Gastroesophageal sphincter (tissue), 3 donors: ENCODE data around the gene GPR150.
"Not testable (repeated sequence)": the region's sequence is repeated elsewhere in the genome, so short reads cannot be mapped to it uniquely, and the experiment has no call there.

Experiments used
- POLR2AphosphoS5 ChIP-seq: sonication (generic); formaldehyde crosslinking; IDR thresholded peaks from one replicate; pipeline ENCODE4 v1.6.1; 2017; ENCODE audit warnings: antibody characterized with exemption
- TF ChIP-seq, protein P1 (sequence below), 4 experiments: fragments of 200-600 bp in 2 of 4; fragments of 450-650 bp in 2 of 4; sonication (generic) in 1 of 4; IDR thresholded peaks; one replicate each; pipeline ENCODE4 v1.5.1; 2017 to 2019; ENCODE audit warnings: antibody characterized with exemption in 4 of 4, mild to moderate bottlenecking in 2 of 4, moderate library complexity in 2 of 4

DNA sequence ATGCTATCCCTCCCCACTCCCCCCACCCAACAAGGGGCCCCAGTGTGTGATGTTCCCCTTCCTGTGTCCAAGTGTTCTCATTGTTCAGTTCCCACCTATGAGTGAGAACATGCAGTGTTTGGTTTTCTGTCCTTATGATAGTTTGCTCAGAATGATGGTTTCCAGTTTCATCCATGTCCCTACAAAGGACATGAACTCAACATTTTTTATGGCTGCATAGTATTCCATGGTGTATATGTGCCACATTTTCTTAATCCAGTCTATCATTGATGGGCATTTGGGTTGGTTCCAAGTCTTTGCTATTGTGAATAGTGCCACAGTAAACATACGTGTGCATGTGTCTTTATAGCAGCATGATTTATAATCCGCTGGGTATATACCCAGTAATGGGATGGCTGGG, 13.1 kb downstream of the GPR150 start:
- TF ChIP-seq, protein P1, sequence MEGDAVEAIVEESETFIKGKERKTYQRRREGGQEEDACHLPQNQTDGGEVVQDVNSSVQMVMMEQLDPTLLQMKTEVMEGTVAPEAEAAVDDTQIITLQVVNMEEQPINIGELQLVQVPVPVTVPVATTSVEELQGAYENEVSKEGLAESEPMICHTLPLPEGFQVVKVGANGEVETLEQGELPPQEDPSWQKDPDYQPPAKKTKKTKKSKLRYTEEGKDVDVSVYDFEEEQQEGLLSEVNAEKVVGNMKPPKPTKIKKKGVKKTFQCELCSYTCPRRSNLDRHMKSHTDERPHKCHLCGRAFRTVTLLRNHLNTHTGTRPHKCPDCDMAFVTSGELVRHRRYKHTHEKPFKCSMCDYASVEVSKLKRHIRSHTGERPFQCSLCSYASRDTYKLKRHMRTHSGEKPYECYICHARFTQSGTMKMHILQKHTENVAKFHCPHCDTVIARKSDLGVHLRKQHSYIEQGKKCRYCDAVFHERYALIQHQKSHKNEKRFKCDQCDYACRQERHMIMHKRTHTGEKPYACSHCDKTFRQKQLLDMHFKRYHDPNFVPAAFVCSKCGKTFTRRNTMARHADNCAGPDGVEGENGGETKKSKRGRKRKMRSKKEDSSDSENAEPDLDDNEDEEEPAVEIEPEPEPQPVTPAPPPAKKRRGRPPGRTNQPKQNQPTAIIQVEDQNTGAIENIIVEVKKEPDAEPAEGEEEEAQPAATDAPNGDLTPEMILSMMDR (IDR thresholded peaks at IDR 0.05): not testable (repeated sequence)
- TF ChIP-seq POLR2AphosphoS5: not testable (repeated sequence)
